ENCODE measurements around the gene IGSF9B.

IGSF9B gene

DNA sequence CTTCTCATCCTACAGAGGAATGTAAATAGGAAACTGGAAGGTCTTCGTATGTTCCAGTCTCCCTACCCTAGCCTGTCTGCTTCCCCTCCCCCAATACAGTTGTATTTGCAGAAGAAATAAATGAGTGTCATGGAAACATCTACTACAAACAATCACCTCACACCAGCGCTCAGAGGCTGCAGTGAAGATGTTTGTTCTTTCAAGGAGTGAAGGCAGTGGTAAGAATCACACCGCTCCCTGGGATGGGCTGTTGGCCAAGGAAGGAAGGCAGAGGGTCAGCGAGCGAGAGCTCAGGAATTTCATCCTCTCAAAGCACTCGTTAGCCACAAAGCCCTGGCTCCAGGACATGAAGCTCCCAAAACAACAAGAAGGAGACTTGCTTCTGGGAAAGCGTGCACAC is 1.1 kb upstream of the IGSF9B start:
- TF ChIP-seq, protein P1, sequence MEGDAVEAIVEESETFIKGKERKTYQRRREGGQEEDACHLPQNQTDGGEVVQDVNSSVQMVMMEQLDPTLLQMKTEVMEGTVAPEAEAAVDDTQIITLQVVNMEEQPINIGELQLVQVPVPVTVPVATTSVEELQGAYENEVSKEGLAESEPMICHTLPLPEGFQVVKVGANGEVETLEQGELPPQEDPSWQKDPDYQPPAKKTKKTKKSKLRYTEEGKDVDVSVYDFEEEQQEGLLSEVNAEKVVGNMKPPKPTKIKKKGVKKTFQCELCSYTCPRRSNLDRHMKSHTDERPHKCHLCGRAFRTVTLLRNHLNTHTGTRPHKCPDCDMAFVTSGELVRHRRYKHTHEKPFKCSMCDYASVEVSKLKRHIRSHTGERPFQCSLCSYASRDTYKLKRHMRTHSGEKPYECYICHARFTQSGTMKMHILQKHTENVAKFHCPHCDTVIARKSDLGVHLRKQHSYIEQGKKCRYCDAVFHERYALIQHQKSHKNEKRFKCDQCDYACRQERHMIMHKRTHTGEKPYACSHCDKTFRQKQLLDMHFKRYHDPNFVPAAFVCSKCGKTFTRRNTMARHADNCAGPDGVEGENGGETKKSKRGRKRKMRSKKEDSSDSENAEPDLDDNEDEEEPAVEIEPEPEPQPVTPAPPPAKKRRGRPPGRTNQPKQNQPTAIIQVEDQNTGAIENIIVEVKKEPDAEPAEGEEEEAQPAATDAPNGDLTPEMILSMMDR (conservative IDR thresholded peaks at IDR 0.05; ENCODE audit: control insufficient read depth, insufficient read depth, low read depth, low read length) = no peak
- no peak for DNase-seq (ENCODE audit: low read depth)
- no peak overlapping the region for H3K4me3 ChIP-seq (ENCODE audit: control insufficient read depth, low read depth, low read length)

DNA sequence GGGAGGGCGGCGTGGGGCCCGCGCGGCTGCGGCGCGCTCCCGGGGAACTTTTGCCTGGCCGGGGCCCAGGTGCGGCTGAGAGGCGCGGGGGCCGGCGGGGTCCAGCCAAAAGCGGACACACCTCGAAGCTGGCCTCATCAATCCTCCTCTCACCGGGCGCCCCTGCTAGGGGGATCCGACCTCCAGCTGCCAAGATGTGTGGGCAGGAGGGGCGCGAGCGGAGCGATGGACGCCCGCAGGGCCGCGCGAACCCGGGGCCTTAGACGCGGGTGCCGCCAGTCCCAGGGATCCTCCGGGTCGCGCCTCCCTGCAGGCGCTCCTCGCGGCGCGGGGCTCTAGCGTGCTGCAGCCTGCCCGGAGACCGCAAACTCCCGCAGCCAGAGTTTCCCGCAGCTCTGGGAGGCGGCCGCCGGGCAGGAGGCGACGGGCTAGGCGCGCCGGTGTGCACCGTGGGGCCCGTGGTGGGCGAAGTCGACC is 785 bp downstream of the IGSF9B start:
- DNase-seq (ENCODE audit: low read depth) = no peak
- no peak overlapping the region for H3K4me3 ChIP-seq (ENCODE audit: control insufficient read depth, low read depth, low read length)
- TF ChIP-seq, protein P1 (conservative IDR thresholded peaks at IDR 0.05; ENCODE audit: control insufficient read depth, insufficient read depth, low read depth, low read length) = no peak

DNA sequence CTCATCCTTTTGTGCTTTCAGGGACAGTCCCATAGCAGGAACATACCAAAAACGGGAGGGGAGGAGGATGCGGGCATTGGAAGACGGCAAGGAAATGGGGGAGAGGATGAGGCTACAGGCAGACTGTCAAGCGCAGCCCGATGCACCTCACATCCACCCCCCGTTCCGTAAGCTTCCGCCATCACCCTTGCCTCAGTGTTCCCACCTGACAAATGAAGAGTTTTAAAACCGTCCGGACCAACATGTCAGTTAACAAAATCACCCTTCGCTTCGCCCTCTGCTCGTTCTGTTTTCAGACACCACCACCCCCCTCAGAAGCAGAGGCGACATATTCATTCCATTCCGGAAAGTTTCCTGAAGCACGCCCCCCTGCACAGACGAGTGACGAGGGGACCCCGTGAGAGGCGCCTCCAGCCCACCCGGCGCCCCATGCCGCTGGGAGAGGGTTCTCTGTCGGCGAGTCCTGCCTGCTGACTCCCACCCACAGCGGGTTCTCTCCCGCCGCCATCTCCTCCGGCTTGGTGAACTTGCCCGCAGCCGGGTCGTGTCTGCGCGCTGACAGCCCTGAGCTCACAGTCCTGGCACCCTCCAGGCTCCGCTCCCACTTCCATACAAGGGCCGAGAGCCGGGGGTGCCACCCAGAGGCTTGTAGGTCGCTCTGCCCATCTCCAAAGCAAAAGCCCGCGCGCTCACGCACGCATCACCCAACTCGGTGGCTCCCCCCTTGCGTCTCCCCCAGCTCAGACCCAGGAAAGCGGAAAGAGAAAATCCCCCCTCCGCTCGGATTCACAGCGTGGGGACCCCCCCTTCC is 1.5 kb downstream of the IGSF9B start:
- TF ChIP-seq, protein P1 (conservative IDR thresholded peaks at IDR 0.05; ENCODE audit: control insufficient read depth, insufficient read depth, low read depth, low read length) = no peak
- no peak for DNase-seq (ENCODE audit: low read depth)
- no peak overlapping the region for H3K4me3 ChIP-seq (ENCODE audit: control insufficient read depth, low read depth, low read length)

DNA sequence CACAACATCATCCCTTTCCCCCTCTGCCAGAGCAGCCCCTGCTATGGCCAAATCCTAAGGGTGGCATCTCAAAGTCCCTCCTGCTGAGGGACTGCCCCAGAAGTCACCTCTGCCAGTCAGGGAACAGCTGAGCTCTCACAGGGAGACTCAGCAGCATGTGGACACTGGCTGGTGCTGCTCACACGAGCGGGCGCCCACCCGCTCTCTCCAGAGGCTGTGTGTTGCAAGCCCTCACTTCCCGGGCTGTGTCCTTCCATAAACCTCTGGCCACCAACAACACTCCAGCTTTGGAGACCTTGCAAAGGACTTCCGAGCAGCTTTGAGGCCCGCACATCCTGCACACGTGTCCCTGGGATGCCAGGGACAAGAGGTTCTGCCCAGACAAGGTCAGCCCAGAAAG is 2.8 kb downstream of the IGSF9B start:
- H3K4me3 ChIP-seq (ENCODE audit: control insufficient read depth, low read depth, low read length) = no peak overlapping the region
- no peak for DNase-seq (ENCODE audit: low read depth)
- TF ChIP-seq, protein P1 (conservative IDR thresholded peaks at IDR 0.05; ENCODE audit: control insufficient read depth, insufficient read depth, low read depth, low read length) = no peak

DNA sequence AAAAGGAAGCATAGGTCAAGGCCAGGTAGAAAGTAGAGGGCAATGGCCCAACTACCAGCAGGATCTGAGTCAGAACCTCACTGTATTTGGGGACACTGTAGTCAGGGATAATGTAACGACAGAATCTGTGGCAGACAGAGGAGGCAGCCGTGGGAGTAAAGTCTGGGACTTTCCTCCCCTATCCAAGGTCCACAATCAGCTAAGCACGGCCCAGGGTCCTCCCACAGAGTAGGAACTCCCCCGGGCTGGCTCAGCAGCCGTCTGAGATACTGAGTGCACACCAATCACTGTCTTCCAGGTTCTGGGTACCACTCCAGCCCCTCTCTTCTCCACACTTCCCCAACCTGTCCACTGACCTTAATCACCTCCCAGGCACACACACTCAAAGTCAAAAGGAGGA is 3.2 kb downstream of the IGSF9B start:
- TF ChIP-seq, protein P1 (conservative IDR thresholded peaks at IDR 0.05; ENCODE audit: control insufficient read depth, insufficient read depth, low read depth, low read length) = no peak
- H3K4me3 ChIP-seq (ENCODE audit: control insufficient read depth, low read depth, low read length) = no peak overlapping the region
- no peak for DNase-seq (ENCODE audit: low read depth)

DNA sequence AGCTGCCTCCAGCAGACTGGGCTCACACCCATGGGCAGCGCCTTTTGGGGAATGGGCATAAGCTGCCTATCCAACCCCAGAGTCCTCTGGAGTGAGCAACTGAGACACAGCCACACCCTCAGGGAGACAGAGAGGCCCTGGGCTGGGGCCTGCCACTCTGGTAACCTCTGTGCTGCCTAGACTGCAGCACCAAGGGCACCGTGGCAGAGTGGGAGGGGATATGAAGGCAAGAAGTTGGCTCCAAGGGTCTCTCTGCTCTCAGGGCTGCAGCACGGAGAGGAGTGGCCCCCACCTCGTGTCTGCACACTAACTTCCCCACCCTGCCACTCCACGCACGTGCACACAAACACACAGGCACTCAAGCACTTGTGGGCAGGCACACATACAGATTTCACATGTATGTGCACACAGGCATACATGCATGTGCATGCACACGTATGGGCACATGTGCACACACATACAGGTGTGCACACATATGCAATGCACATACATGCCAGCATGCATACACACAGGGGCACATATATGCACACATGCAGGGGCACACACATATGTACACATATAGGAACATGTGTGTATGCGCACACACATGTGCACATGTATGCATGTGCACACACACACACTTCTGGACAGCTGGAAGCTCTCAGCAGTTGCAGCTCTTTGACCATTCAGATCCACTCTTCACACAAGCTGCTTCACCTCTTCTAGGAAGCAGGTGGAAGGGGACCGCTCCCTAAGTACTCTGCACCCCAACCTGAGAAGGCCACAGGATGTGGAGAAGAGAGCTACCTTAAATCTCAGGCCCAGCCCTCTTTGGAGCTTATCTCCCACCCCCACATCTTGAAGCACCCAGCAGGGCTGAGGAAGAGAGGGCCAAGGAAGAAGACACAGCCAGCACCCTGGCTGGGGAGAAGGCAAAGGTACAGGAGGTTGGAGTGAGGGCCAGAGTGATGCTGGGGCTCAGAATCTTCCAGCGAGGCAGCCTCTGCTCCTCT is 4.3 kb downstream of the IGSF9B start:
- H3K4me3 ChIP-seq (ENCODE audit: control insufficient read depth, low read depth, low read length) = no peak overlapping the region
- no peak for DNase-seq (ENCODE audit: low read depth)
- TF ChIP-seq, protein P1 (conservative IDR thresholded peaks at IDR 0.05; ENCODE audit: control insufficient read depth, insufficient read depth, low read depth, low read length) = no peak

Measured in fibroblast of mammary gland (primary cell).